Measurements from ENCODE around the gene MRPS18A. TPM values are rescaled to one million over a fixed set of nuclear protein-coding genes. Genes with fewer than 3 reads are reported as not detected.

MRPS18A gene
- total and polyA plus RNA-seq, 2 of the 8 experiments (the other 6 are each of a cell fraction or from before 2014, with no cell fraction given), result 48.3 to 121 TPM

DNA sequence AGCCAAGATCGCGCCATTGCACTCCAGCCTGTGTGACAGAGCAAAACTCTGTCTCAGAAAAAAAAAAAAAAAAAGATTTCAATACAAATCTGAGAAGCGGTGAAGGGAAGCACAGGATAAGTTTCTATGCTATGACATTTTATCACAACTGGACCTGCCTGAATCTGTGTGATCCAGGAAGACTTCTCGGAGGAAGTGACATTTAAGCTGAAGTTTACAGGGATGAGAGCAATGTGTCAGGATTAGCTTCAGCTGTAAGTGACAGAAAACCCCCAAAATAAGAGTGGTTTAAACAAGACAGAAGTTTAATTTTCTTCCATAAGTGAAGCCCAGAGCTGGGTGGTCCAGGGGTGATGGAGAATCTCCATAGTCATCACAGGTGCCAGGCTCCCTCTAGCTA is 33.4 kb upstream of the MRPS18A start:
- no peak overlapping the region for H2BK120ac ChIP-seq (replicated peaks; ENCODE audit: low read depth, low read length)
- 71% methylated on average over 2 of the region's 4 CpGs; no CpG with 5 or more reads in 1 of the 2 experiments for WGBS, 2 experiments (ENCODE audit: extremely low coverage in 1 of 2, insufficient coverage in 1 of 2, insufficient read length in 1 of 2, insufficient replicate concordance in 2 of 2, low coverage in 1 of 2, low lambda C conversion rate in 2 of 2, missing lambda C conversion rate in 1 of 2)
- H3K9ac ChIP-seq (replicated peaks in 1 of 4; ENCODE audit: extremely low read depth in 1 of 4, low read depth in 3 of 4, low read length in 3 of 4), result no peak overlapping the region
- no peak overlapping the region for H3K4me3 ChIP-seq (ENCODE audit: extremely low read depth in 1 of 4, insufficient read depth in 2 of 4, low read depth in 3 of 4, low read length in 4 of 4)
- no peak overlapping the region for H3K18ac ChIP-seq (ENCODE audit: extremely low read depth, low read length)
- H3K79me2 ChIP-seq (ENCODE audit: control insufficient read depth in 1 of 2, insufficient read depth in 2 of 2, low read length in 2 of 2), result no peaks in the 10 kb centered on the region
- no peaks in the 10 kb centered on the region for H4K20me1 ChIP-seq (replicated peaks in 1 of 2; ENCODE audit: control insufficient read depth in 1 of 2, insufficient read depth in 2 of 2, low read length in 2 of 2)
- POLR2A ChIA-PET (ENCODE audit: partially characterized antibody), result interaction anchor here (0.7 kb wide), 1 partner anchor 55 kb away, joined by 4 read pairs; no protein-coding TSS in a partner anchor
- no peak overlapping the region for H2BK12ac ChIP-seq (ENCODE audit: low read depth, low read length)
- H3K9me3 ChIP-seq (ENCODE audit: insufficient read depth in 2 of 2, low read depth in 1 of 2, low read length in 1 of 2), result no peaks in the 10 kb centered on the region
- H4K91ac ChIP-seq (replicated peaks; ENCODE audit: insufficient read length, low read length), result no peak overlapping the region
- no peak overlapping the region for H2AK5ac ChIP-seq (ENCODE audit: low read depth, low read length)
- no peak overlapping the region for H2AFZ ChIP-seq (ENCODE audit: low read length)
- no peaks in the 10 kb centered on the region for H3K36me3 ChIP-seq (ENCODE audit: control insufficient read depth in 2 of 4, insufficient read depth in 4 of 4, low read length in 3 of 4)
- H3K23me2 ChIP-seq (ENCODE audit: low read depth, low read length), result no peaks in the 10 kb centered on the region
- H3K27me3 ChIP-seq (replicated peaks in 1 of 4; ENCODE audit: control insufficient read depth in 3 of 4, extremely low read depth in 1 of 4, insufficient read depth in 3 of 4, low read length in 3 of 4), result no peaks in the 10 kb centered on the region
- H3K14ac ChIP-seq (ENCODE audit: insufficient read length), result no peak overlapping the region
- H3K4me1 ChIP-seq (replicated peaks in 1 of 4; ENCODE audit: control insufficient read depth in 3 of 4, insufficient read depth in 4 of 4, low read length in 3 of 4), result peaks cover 0 to 8% (median 0%) of the 10 kb centered on the region in 4 experiments; a peak in 5 of 7 replicates
- H2BK15ac ChIP-seq (ENCODE audit: low read length), result no peak overlapping the region
- no peak overlapping the region for H3K56ac ChIP-seq (replicated peaks; ENCODE audit: insufficient read length, low read depth, low read length)
- no peak overlapping the region for H3K27ac ChIP-seq (ENCODE audit: low read depth, low read length)
- no peak overlapping the region for H3K23ac ChIP-seq (ENCODE audit: insufficient read length)
- H3K4me2 ChIP-seq (ENCODE audit: insufficient read depth in 1 of 2, low read depth in 2 of 2, low read length in 2 of 2), result no peak overlapping the region
- CTCF ChIA-PET (ENCODE audit: partially characterized antibody), result interaction anchor here (0.6 to 7.4 kb wide), 16 partner anchors 12 to 359 kb away, joined by 3 to 89 read pairs (median 4); partner anchors contain the start of genes MRPS18A and VEGFA
- H4K5ac ChIP-seq (ENCODE audit: insufficient read length, low read depth, low read length), result no peak overlapping the region
- no peak overlapping the region for H4K8ac ChIP-seq (ENCODE audit: extremely low read depth, insufficient read depth, low read length)
- DNase-seq (ENCODE audit: low read depth in 1 of 2, low spot score in 2 of 2) (no peak), FAIRE-seq (no peak)
- H3K79me1 ChIP-seq (ENCODE audit: low read depth, low read length), result no peaks in the 10 kb centered on the region
- no peak overlapping the region for H2BK5ac ChIP-seq (ENCODE audit: low read depth, low read length)
- H2BK20ac ChIP-seq (ENCODE audit: low read length), result no peak overlapping the region
- H3K4ac ChIP-seq (replicated peaks; ENCODE audit: insufficient read length, low read depth, low read length), result no peak overlapping the region
- TF ChIP-seq KDM5A (IDR thresholded peaks at IDR 0.05; ENCODE audit: low read length) (no peak), JUND (IDR thresholded peaks at IDR 0.05; ENCODE audit: low read length) (no peak), SP2 (IDR thresholded peaks at IDR 0.05; ENCODE audit: low read length) (no peak), EZH2 (IDR thresholded peaks at IDR 0.05; ENCODE audit: low read depth, low read length, severe bottlenecking) (no peak), RAD21 (IDR thresholded peaks at IDR 0.05 in 1 of 2, conservative IDR thresholded peaks at IDR 0.05 in 1 of 2; ENCODE audit: low read depth in 2 of 2, low read length in 2 of 2) (no peak), CHD1 (IDR thresholded peaks at IDR 0.05; ENCODE audit: low read depth, low read length) (no peak), SP1 (IDR thresholded peaks at IDR 0.05; ENCODE audit: low read depth, low read length) (no peak), TCF12 (IDR thresholded peaks at IDR 0.05; ENCODE audit: low read depth, low read length) (no peak), KDM4A (IDR thresholded peaks at IDR 0.05; ENCODE audit: low read depth, low read length, severe bottlenecking) (no peak), SIRT6 (IDR thresholded peaks at IDR 0.05; ENCODE audit: low read length) (no peak)
- TF ChIP-seq, protein P1, sequence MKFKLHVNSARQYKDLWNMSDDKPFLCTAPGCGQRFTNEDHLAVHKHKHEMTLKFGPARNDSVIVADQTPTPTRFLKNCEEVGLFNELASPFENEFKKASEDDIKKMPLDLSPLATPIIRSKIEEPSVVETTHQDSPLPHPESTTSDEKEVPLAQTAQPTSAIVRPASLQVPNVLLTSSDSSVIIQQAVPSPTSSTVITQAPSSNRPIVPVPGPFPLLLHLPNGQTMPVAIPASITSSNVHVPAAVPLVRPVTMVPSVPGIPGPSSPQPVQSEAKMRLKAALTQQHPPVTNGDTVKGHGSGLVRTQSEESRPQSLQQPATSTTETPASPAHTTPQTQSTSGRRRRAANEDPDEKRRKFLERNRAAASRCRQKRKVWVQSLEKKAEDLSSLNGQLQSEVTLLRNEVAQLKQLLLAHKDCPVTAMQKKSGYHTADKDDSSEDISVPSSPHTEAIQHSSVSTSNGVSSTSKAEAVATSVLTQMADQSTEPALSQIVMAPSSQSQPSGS (IDR thresholded peaks at IDR 0.05; ENCODE audit: low read length), result no peak

Measured in H1 (cell line).